ENCODE measurements around the gene TXN2.

DNA sequence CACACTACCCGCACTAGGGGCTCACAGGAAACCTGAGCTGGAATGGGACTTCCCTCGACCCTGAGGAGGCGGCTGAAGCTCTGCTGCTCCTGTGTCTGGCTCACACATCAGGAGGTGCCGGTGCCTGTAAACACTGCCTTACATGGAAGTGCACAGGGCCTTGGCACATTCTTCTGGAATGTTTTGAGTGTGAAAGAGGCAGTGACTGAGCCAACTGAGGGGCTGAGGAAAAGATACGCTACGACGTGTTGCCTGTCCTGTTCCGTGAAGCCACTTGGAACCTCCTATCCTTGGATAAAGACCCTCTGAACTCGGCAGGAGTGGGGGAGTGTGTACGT, 10.5 kb downstream of the TXN2 start:
- no peak for TF ChIP-seq EZH2 (IDR thresholded peaks at IDR 0.05; ENCODE audit: borderline replicate concordance, low read depth, low read length, severe bottlenecking)
- TF ChIP-seq, protein P1, sequence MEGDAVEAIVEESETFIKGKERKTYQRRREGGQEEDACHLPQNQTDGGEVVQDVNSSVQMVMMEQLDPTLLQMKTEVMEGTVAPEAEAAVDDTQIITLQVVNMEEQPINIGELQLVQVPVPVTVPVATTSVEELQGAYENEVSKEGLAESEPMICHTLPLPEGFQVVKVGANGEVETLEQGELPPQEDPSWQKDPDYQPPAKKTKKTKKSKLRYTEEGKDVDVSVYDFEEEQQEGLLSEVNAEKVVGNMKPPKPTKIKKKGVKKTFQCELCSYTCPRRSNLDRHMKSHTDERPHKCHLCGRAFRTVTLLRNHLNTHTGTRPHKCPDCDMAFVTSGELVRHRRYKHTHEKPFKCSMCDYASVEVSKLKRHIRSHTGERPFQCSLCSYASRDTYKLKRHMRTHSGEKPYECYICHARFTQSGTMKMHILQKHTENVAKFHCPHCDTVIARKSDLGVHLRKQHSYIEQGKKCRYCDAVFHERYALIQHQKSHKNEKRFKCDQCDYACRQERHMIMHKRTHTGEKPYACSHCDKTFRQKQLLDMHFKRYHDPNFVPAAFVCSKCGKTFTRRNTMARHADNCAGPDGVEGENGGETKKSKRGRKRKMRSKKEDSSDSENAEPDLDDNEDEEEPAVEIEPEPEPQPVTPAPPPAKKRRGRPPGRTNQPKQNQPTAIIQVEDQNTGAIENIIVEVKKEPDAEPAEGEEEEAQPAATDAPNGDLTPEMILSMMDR (IDR thresholded peaks at IDR 0.05; ENCODE audit: borderline replicate concordance, extremely low read depth, low read length, poor library complexity, severe bottlenecking) = peak; percentile 14
